Neural progenitor cell (in vitro differentiated cells): Measurements from ENCODE around the gene DOK7. TPM values are rescaled to one million over a fixed set of nuclear protein-coding genes. Genes with fewer than 3 reads are reported as not detected.

ENCODE experiments used
- DNase-seq: peaks from one replicate; pipeline ENCODE4 v3.0.0-alpha.2; 2016; ENCODE audit warnings: low spot score
- H2AFZ ChIP-seq: fragments of 200-600 bp; sonication (generic); replicated peaks from 2 replicates; pipeline ENCODE4 v1.6.1; 2016; ENCODE audit warnings: antibody characterized with exemption
- H3F3A ChIP-seq: fragments of 200-600 bp; sonication (generic); 2 replicates; pipeline ENCODE4 v1.6.1; 2016; ENCODE audit warnings: antibody characterized with exemption, low read depth
- H3K27ac ChIP-seq: fragments of 200-600 bp; sonication (generic); 2 replicates; pipeline ENCODE4 v1.5.1; 2016; ENCODE audit warnings: mild to moderate bottlenecking
- H3K27me3 ChIP-seq: fragments of 200-600 bp; sonication (generic); 2 replicates; pipeline ENCODE4 v1.6.1; 2016; ENCODE audit warnings: mild to moderate bottlenecking, moderate library complexity
- H3K36me3 ChIP-seq: fragments of 200-600 bp; sonication (generic); 2 replicates; pipeline ENCODE4 v1.5.1; 2016
- H3K4me1 ChIP-seq: fragments of 200-600 bp; sonication (generic); 2 replicates; pipeline ENCODE4 v1.6.1; 2016; ENCODE audit warnings: mixed run types
- H3K4me2 ChIP-seq: fragments of 200-600 bp; sonication (generic); 2 replicates; pipeline ENCODE4 v1.6.1; 2016
- H3K4me3 ChIP-seq: fragments of 200-600 bp; sonication (generic); 2 replicates; pipeline ENCODE4 v1.5.1; 2016
- H3K79me2 ChIP-seq: fragments of 200-600 bp; sonication (generic); 2 replicates; pipeline ENCODE4 v1.6.1; 2016; ENCODE audit warnings: low read depth
- H3K9ac ChIP-seq: fragments of 200-600 bp; sonication (generic); 2 replicates; pipeline ENCODE4 v1.6.1; 2016
- H3K9me3 ChIP-seq: fragments of 200-600 bp; sonication (generic); 2 replicates; pipeline ENCODE4 v1.5.1; 2016; ENCODE audit warnings: low read depth
- H4K20me1 ChIP-seq: fragments of 200-600 bp; sonication (generic); 2 replicates; pipeline ENCODE4 v1.6.1; 2016; ENCODE audit warnings: low read depth
- H3K27ac Mint-ChIP-seq: 3 replicates; pipeline ENCODE4 v1.8.0; 2021; ENCODE audit warnings: mixed read lengths
- H3K27me3 Mint-ChIP-seq: 2 replicates; pipeline ENCODE4 v1.8.0; 2022; ENCODE audit warnings: low read depth, mild to moderate bottlenecking, inconsistent platforms, moderate library complexity, mixed read lengths; ENCODE audit not compliant: insufficient read depth
- H3K36me3 Mint-ChIP-seq: 3 replicates; pipeline ENCODE4 v1.8.0; 2021; ENCODE audit warnings: mixed read lengths
- H3K4me1 Mint-ChIP-seq: 3 replicates; pipeline ENCODE4 v1.8.0; 2021; ENCODE audit warnings: mixed read lengths
- H3K4me3 Mint-ChIP-seq: 3 replicates; pipeline ENCODE4 v1.8.0; 2021; ENCODE audit warnings: mild to moderate bottlenecking, moderate library complexity, mixed read lengths
- H3K9me3 Mint-ChIP-seq: 3 replicates; pipeline ENCODE4 v1.8.0; 2020; ENCODE audit warnings: mixed read lengths
- EZH2 ChIP-seq: fragments of 200-600 bp; sonication (generic); IDR thresholded peaks from 2 replicates; pipeline ENCODE4 v1.6.1; 2017; ENCODE audit warnings: antibody characterized with exemption, mild to moderate bottlenecking, moderate library complexity
- EZH2phosphoT487 ChIP-seq: fragments of 200-600 bp; sonication (generic); IDR thresholded peaks from 2 replicates; pipeline ENCODE4 v1.6.1; 2017; ENCODE audit warnings: antibody characterized with exemption
- total RNA-seq: library from RNA; depleted of rRNA; stranded (reverse); fragments of >200 nt; gene quantifications from 2 replicates; pipeline ENCODE4 v1.2.3, GENCODE V29; 2015; ENCODE audit warnings: low replicate concordance
- TF ChIP-seq, protein P1 (sequence below): fragments of 200-600 bp; sonication (generic); IDR thresholded peaks from 2 replicates; pipeline ENCODE4 v1.5.1; 2017; ENCODE audit warnings: antibody characterized with exemption, mild to moderate bottlenecking

The DOK7 gene
- total RNA-seq, 1 donor from 2014 or later, result not detected

DNA sequence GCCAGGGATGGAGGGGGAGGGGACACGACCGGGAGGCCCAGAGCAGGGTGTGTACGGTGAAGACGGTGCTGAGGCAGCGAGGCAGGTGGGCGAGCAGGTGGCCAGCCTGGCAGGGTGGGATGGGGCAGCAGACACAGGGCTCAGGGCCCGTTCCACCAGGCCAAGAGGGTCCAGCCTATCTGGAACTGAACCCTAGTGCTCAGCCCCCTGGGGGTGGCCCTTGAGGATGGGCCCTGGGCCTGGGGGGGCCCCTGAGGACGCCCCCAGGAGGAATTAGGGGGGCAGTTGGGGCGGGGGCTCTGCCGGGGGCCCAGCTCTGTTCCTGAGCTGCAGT lies 24.3 kb upstream of the DOK7 start:
- no peak for DNase-seq

DNA sequence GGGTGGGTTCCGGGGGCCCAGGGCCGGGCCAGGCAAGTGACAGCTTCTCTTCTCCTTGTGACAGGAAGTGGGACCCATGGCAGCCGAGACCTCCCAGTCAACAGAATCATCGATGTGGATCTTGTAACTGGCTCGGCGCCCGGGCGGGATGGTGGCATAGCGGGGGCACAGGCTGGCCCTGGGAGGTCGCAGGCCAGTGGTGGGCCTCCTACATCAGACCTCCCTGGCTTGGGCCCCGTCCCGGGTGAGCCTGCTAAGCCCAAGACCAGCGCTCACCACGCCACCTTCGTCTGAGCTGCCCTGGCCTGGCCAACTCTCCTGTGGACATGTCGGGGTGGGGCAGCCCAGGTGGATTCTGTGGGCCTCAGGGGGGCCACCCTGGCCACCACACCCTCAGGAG lies 23.7 kb upstream of the DOK7 start:
- peaks cover 6% of the 10 kb centered on the region for H3K4me1 Mint-ChIP-seq
- no peak overlapping the region for H3K4me2 ChIP-seq
- no peak overlapping the region for H3K4me3 ChIP-seq
- no peaks in the 10 kb centered on the region for H3K36me3 ChIP-seq
- H3K36me3 Mint-ChIP-seq, result peaks cover 1% of the 10 kb centered on the region
- TF ChIP-seq EZH2phosphoT487 (no peak), EZH2 (no peak)
- TF ChIP-seq, protein P1, sequence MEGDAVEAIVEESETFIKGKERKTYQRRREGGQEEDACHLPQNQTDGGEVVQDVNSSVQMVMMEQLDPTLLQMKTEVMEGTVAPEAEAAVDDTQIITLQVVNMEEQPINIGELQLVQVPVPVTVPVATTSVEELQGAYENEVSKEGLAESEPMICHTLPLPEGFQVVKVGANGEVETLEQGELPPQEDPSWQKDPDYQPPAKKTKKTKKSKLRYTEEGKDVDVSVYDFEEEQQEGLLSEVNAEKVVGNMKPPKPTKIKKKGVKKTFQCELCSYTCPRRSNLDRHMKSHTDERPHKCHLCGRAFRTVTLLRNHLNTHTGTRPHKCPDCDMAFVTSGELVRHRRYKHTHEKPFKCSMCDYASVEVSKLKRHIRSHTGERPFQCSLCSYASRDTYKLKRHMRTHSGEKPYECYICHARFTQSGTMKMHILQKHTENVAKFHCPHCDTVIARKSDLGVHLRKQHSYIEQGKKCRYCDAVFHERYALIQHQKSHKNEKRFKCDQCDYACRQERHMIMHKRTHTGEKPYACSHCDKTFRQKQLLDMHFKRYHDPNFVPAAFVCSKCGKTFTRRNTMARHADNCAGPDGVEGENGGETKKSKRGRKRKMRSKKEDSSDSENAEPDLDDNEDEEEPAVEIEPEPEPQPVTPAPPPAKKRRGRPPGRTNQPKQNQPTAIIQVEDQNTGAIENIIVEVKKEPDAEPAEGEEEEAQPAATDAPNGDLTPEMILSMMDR, result no peak
- H3K9me3 ChIP-seq, result no peaks in the 10 kb centered on the region
- no peaks in the 10 kb centered on the region for H3F3A ChIP-seq
- no peaks in the 10 kb centered on the region for H3K79me2 ChIP-seq
- H3K9ac ChIP-seq, result no peak overlapping the region
- peaks cover 8% of the 10 kb centered on the region for H3K4me1 ChIP-seq
- H4K20me1 ChIP-seq, result peaks cover 2% of the 10 kb centered on the region
- H3K27me3 ChIP-seq, result no peaks in the 10 kb centered on the region
- no peak for DNase-seq
- peaks cover 5% of the 10 kb centered on the region for H3K27me3 Mint-ChIP-seq
- H3K27ac ChIP-seq, result no peak overlapping the region
- no peak overlapping the region for H3K4me3 Mint-ChIP-seq
- H3K27ac Mint-ChIP-seq, result no peak overlapping the region
- H3K9me3 Mint-ChIP-seq, result no peaks in the 10 kb centered on the region
- H2AFZ ChIP-seq, result no peak overlapping the region

More for the DNA sequence above, 24.3 kb upstream of the DOK7 start:
- Histone ChIP-seq H3K9me3 (no peaks in the 10 kb centered on the region), H3K36me3 (no peaks in the 10 kb centered on the region), H2AFZ (no peak overlapping the region), H3K9ac (no peak overlapping the region), H3F3A (no peaks in the 10 kb centered on the region), H3K27ac (no peak overlapping the region), H3K4me1 (peaks cover 8% of the 10 kb centered on the region), H3K79me2 (no peaks in the 10 kb centered on the region), H3K4me2 (no peak overlapping the region), H3K4me3 (no peak overlapping the region), H3K27me3 (no peaks in the 10 kb centered on the region), H4K20me1 (peaks cover 5% of the 10 kb centered on the region)
- TF ChIP-seq, protein P1, result no peak
- TF ChIP-seq EZH2, result no peak
- H3K4me3 Mint-ChIP-seq, result no peak overlapping the region
- H3K27ac Mint-ChIP-seq, result no peak overlapping the region
- H3K4me1 Mint-ChIP-seq, result peaks cover 8% of the 10 kb centered on the region
- H3K36me3 Mint-ChIP-seq, result peaks cover 2% of the 10 kb centered on the region
- H3K9me3 Mint-ChIP-seq, result no peaks in the 10 kb centered on the region
- H3K27me3 Mint-ChIP-seq, result peaks cover 5% of the 10 kb centered on the region

DNA sequence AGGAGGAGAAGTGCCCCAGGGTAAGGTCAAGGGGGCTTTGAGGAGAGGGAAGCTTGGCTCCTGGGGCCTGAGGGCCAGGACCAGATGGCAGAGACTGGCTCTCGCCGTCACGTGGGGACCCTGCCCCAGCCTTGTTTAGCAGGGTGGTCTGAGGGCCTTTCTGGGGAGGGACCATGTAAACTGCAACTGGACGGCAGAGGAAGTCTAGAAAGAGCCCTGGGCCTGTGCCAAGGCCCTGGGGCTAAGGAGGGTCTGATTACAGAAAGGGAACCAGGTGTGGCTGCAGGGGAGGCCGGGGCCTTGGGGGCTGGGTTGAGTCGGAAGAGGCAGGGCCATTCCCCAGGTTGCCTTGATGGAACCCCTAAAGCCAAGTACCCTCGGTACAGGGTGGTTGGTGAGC lies 23.1 kb upstream of the DOK7 start:
- Histone ChIP-seq H3K4me1 (peaks cover 3% of the 10 kb centered on the region), H3F3A (no peaks in the 10 kb centered on the region), H3K9ac (no peak overlapping the region), H3K27me3 (no peaks in the 10 kb centered on the region), H3K79me2 (no peaks in the 10 kb centered on the region), H3K4me2 (no peak overlapping the region), H3K27ac (no peak overlapping the region), H2AFZ (no peak overlapping the region), H3K36me3 (no peaks in the 10 kb centered on the region), H3K4me3 (no peak overlapping the region), H3K9me3 (no peaks in the 10 kb centered on the region), H4K20me1 (peaks cover 1% of the 10 kb centered on the region)
- peaks cover 5% of the 10 kb centered on the region for H3K27me3 Mint-ChIP-seq
- no peak for DNase-seq
- TF ChIP-seq, protein P1, result no peak
- TF ChIP-seq EZH2phosphoT487 (no peak), EZH2 (no peak)
- H3K4me1 Mint-ChIP-seq, result peaks cover 2% of the 10 kb centered on the region
- no peak overlapping the region for H3K27ac Mint-ChIP-seq
- no peak overlapping the region for H3K4me3 Mint-ChIP-seq
- no peaks in the 10 kb centered on the region for H3K36me3 Mint-ChIP-seq
- no peaks in the 10 kb centered on the region for H3K9me3 Mint-ChIP-seq
